Activated CD4-positive, alpha-beta T cell treated with anti-CD3 and anti-CD28 coated beads, Interleukin-2, Interleukin-4, amounts not matched to agents 100 ng/mL and 50 ng/mL, durations not matched to agents 16 hours and 8 hours (primary cell): ENCODE measurements around the gene ATG9B.
A peak's percentile ranks its signal among the peaks of the same experiment; 100 is the strongest.
"Not testable (repeated sequence)": the region's sequence is repeated elsewhere in the genome, so short reads cannot be mapped to it uniquely, and the experiment has no call there.

Experiments
- DNase-seq: peaks from one replicate; pipeline ENCODE4 v3.0.0-alpha.2; 2020; ENCODE audit warnings: low spot score

ATG9B gene

GRCh38 chr7:151014950-151015349 lies 9.3 kb downstream of the ATG9B start:
- DNase-seq = no peak

DNA sequence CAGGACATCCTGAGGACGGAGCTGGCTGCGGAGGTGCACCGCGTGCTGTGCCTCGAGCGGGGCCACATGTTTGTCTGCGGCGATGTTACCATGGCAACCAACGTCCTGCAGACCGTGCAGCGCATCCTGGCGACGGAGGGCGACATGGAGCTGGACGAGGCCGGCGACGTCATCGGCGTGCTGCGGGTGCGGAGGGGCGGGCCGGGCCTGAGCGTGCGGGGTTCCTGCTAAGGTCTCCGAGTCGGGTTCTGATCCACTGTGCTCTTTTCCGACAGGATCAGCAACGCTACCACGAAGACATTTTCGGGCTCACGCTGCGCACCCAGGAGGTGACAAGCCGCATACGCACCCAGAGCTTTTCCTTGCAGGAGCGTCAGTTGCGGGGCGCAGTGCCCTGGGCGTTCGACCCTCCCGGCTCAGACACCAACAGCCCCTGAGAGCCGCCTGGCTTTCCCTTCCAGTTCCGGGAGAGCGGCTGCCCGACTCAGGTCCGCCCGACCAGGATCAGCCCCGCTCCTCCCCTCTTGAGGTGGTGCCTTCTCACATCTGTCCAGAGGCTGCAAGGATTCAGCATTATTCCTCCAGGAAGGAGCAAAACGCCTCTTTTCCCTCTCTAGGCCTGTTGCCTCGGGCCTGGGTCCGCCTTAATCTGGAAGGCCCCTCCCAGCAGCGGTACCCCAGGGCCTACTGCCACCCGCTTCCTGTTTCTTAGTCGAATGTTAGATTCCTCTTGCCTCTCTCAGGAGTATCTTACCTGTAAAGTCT lies 10.4 kb downstream of the ATG9B start:
- peak; percentile 92 for DNase-seq

- DNase-seq = no peak
Observed at GRCh38 chr7:151013356-151013732, 10.9 kb downstream of the ATG9B start.

DNA sequence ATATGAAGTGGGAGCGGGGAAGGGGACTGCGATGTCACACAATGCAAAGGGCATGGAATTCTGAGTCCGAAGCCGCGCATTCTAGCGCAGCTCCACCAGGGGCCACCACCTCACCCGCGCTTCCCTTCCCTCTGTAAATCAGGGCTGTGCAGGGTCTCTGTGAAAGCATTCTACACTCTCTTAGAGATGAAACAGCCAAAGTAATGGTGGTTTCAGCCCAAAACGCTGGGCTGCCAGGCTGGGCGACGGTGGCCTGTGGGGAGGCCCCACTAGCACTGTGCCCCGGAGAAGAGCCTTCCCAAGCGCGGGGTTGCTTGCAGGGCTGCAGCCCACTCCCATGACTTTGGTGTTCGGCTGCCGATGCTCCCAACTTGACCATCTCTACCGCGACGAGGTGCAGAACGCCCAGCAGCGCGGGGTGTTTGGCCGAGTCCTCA lies 11.4 kb downstream of the ATG9B start:
- DNase-seq = no peak

DNA sequence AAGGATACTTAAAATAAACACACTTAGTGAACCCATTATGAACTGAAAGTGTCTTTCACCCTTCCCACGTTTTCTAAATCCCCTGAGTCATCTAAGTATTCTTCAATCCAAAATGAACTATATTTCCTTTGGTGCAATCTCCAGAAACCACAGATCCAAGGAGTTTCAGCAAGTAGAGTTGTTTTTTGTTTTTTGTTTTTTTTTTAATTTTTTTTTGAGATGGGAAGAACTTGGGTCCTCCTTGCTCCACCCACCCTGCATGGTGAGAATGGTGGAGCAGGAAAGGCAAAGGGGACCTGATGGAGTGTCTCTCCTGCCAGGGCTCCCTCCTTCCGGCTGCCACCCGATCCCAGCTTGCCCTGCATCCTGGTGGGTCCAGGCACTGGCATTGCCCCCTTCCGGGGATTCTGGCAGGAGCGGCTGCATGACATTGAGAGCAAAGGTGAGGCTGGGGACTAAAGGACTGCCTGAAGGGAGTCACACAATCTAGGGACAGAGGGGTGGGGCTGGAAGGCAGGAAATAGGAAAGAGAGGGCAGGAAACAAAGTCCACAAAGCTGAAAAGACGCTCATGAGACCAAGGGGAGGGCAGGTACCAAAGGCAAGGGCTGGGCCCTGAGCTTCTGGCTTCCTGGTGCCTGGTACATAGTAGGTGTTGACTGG lies 12.1 kb downstream of the ATG9B start:
- DNase-seq = no peak

- DNase-seq = not testable (repeated sequence)
Observed at GRCh38 chr7:151011616-151012015, 12.7 kb downstream of the ATG9B start.

GRCh38 chr7:151011097-151011409 lies 13.2 kb downstream of the ATG9B start:
- no peak for DNase-seq

- peak; percentile 50 for DNase-seq
Observed at GRCh38 chr7:151010307-151011096, 13.8 kb downstream of the ATG9B start.

- DNase-seq = no peak
Observed at GRCh38 chr7:151010037-151010306, 14.3 kb downstream of the ATG9B start.

GRCh38 chr7:151009327-151010036 lies 14.8 kb downstream of the ATG9B start:
- no peak for DNase-seq

GRCh38 chr7:151008511-151009323 lies 15.6 kb downstream of the ATG9B start:
- peak; percentile 93 for DNase-seq

DNA sequence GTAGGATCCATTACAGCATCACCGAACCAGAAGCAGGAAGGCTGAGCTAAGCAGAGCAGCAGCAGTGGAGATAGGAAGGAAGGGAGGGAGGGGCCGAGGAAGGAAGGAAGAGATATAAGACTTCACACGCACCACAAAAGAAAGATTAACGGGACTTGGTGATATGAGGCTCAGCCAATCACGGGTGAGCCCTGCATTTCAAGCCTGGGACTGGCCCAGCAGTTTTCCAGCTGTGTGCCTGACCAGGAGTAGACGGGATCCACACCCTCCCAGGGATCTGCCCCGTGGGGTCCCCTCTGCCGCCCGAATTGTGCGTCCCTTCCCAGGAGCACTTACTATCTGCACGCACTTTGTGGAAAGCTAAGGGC lies 16.2 kb downstream of the ATG9B start:
- peak; percentile 49 for DNase-seq

DNA sequence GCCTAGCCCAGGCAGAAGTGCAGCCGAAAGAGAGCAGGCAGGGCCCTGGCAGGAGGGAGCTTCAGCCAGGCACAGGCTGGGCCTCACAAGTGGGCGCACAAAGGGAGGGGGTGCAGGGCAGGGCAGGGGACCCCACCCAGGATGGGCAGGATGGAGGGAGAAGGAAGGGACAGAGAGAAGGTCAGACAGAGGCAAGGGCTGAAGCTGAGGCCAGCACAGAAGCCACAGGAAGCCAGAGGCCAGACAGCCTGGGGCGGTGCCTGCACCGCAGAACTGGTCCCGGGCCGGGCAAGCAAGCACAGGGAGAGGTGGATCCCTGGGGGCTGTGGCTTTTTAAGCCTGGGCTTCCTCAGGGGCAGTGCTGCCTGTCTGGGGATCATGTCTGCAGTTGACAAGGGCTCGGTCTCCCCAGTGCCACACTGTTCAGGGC lies 16.8 kb downstream of the ATG9B start:
- DNase-seq = no peak

- no peak for DNase-seq
Observed at GRCh38 chr7:151006590-151007300, 17.5 kb downstream of the ATG9B start.

- no peak for DNase-seq
Observed at GRCh38 chr7:151005566-151005965, 18.7 kb downstream of the ATG9B start.

- no peak for DNase-seq
Observed at GRCh38 chr7:151003572-151003971, 20.7 kb downstream of the ATG9B start.

DNA sequence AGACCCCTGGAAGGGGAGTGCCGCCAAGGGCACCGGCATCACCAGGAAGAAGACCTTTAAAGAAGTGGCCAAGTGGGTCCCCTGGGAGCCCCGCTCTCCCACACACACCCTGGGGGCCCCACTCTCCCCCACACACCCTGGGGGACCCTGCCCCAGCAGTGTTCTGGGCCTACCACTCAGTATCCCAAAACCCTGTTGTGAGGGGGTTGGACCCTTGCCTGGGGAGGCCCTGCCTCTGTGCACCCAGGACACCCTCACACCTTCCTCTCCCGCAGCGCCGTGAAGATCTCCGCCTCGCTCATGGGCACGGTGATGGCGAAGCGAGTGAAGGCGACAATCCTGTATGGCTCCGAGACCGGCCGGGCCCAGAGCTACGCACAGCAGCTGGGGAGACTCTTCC lies 22.7 kb downstream of the ATG9B start:
- no peak for DNase-seq

GRCh38 chr7:151000897-151001495 lies 23.3 kb downstream of the ATG9B start:
- DNase-seq = no peak

- DNase-seq = no peak
Observed at GRCh38 chr7:150999497-151000230, 24.6 kb downstream of the ATG9B start.

- no peak for DNase-seq
Observed at GRCh38 chr7:150999001-150999400, 25.3 kb downstream of the ATG9B start.
